AG09319 (cell line): ENCODE results near the gene CACNA2D2.

Experiments
- DNase-seq: peaks from one replicate; pipeline ENCODE4 v3.0.0-alpha.2; 2010; ENCODE audit warnings: low read depth; ENCODE audit errors: extremely low read depth
- CTCF ChIP-seq: IDR thresholded peaks from 2 replicates; pipeline ENCODE4 v1.5.1; 2011; ENCODE audit warnings: low read depth, mild to moderate bottlenecking, inconsistent platforms, low read length, moderate library complexity

Gene CACNA2D2

DNA sequence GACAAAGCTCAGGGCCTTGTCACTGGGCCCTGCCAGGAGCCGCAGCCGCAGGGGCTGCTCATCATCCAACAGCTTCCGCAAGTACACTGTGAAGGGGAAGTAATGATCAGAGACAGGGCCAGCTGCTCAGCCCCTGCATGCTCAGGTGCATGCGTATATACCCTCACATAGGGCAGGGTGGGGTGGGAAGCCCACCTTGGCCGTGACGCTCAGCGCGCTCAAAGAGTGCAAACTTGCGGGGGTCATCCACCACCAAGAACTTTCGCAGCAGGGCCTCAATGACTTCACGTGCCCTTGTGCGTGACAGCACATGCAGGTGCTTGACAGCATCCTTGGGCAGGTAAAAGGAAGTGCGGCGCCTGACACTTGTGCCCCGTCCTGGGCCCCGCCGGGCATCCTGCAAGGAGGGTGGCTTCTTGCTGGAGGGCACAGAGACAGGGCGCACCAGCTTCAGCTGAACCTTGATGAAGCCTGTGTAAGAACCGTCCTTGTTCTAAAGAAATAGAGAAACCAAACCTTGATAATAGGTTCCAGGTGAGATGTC lies 172.0 kb downstream of the CACNA2D2 start:
- no peak for TF ChIP-seq CTCF
- no peak for DNase-seq

- no peak for DNase-seq
- no peak for TF ChIP-seq CTCF
Observed at GRCh38 chr3:50330330-50330729, 173.1 kb downstream of the CACNA2D2 start.

GRCh38 chr3:50327943-50328691 lies 175.3 kb downstream of the CACNA2D2 start, which contains the start of gene TUSC2:
Gene TUSC2, minus strand, starts transcription at chr3:50328223. Its CDS starts 124 bp downstream, at chr3:50328099.
- TF ChIP-seq CTCF = no peak
- DNase-seq = peak; percentile 84

DNA sequence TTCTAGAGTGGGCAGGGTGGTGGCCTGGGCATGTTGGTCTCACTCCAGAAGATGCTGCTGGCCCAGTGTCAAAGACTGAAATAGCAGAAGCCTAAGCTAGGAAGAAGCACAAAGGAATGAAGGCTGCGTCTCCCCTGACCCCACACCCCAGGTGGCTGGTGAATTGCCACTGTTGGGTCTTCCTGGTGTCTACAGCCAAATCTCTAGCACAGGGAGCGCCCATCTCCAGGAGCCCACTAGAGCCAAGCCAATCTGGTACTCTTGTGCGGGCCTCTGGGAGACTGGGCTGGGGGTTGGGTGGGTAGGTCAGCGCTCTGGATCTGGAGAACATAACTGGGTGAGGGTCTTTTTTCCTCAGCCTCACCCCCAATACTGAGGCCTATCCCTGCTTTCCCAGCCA lies 176.3 kb downstream of the CACNA2D2 start:
- no peak for DNase-seq
- TF ChIP-seq CTCF = no peak

DNA sequence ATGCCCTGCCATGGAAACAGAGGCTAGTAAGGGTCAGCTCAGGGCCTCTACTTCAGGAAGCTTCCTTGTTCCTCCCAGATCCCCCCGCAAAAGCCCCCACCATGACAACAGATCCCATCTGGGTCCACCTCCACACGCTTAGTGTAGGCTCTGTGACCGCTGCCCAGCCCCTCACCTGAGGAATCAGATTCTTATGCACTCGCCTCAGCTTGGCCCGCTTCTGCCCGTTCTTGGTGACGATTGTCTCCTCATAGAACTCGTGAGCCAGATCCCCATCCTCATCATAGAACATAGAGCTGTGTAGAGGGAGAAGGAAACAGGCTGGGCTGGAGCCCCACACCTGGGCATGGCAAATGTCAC lies 177.3 kb downstream of the CACNA2D2 start:
- TF ChIP-seq CTCF = no peak
- no peak for DNase-seq

GRCh38 chr3:50325497-50326181 lies 177.8 kb downstream of the CACNA2D2 start:
- no peak for DNase-seq
- no peak for TF ChIP-seq CTCF

- no peak for DNase-seq
- no peak for TF ChIP-seq CTCF
Observed at GRCh38 chr3:50325113-50325480, 178.3 kb downstream of the CACNA2D2 start.
